ENCODE measurements around the gene HSPB1. TPM values are rescaled to one million over a fixed set of nuclear protein-coding genes. Genes with fewer than 3 reads are reported as not detected.

Gene HSPB1
- total RNA-seq, 1 donor from 2014 or later = 118 TPM

GRCh38 chr7:76352193-76352592 lies 49.7 kb downstream of the HSPB1 start:
- no peak for DNase-seq (ENCODE audit: low spot score, unreplicated experiment)
- no peaks in the 10 kb centered on the region for H3K27me3 Mint-ChIP-seq
- H3K36me3 Mint-ChIP-seq (ENCODE audit: insufficient read depth) = peaks cover 48% of the 10 kb centered on the region

GRCh38 chr7:76353744-76354143 lies 51.3 kb downstream of the HSPB1 start:
- TF ChIP-seq CTCF (IDR thresholded peaks at IDR 0.05; ENCODE audit: unreplicated experiment) = no peak
- Mint-ChIP-seq H3K27ac (no peak overlapping the region), H3K4me1 (ENCODE audit: low read depth) (peaks cover 21% of the 10 kb centered on the region), H3K27me3 (no peaks in the 10 kb centered on the region), H3K36me3 (ENCODE audit: insufficient read depth) (peaks cover 43% of the 10 kb centered on the region), H3K4me3 (ENCODE audit: low read depth) (no peak overlapping the region), H3K9me3 (ENCODE audit: low read depth) (peaks cover 3% of the 10 kb centered on the region)
- DNase-seq (ENCODE audit: low spot score, unreplicated experiment) = no peak

More at GRCh38 chr7:76352193-76352592, 49.7 kb downstream of the HSPB1 start:
- H3K9me3 Mint-ChIP-seq (ENCODE audit: low read depth) = peaks cover 3% of the 10 kb centered on the region
- H3K4me1 Mint-ChIP-seq (ENCODE audit: low read depth) = peaks cover 15% of the 10 kb centered on the region
- no peak overlapping the region for H3K4me3 Mint-ChIP-seq (ENCODE audit: low read depth)
- no peak for TF ChIP-seq CTCF (IDR thresholded peaks at IDR 0.05; ENCODE audit: unreplicated experiment)
- peak overlapping the region; percentile 73 for H3K27ac Mint-ChIP-seq

Other genes starting within 250 kb of the HSPB1 start
- 2.5 and 3.3 TPM in 2 replicates for gene SRRM3, start 100.8 kb upstream of the HSPB1 start, total RNA-seq
- 132 and 136 TPM in 2 replicates for gene YWHAG, start 56.3 kb downstream of the HSPB1 start, total RNA-seq
- gene SSC4D, start 107.0 kb downstream of the HSPB1 start, total RNA-seq = 7.4 and 10.7 TPM in 2 replicates
- not detected in 2 replicates for gene ZP3, start 122.3 kb downstream of the HSPB1 start, total RNA-seq
- gene DTX2, start 159.0 kb downstream of the HSPB1 start, total RNA-seq = 38.2 and 55.6 TPM in 2 replicates
- gene UPK3B, start 207.9 kb downstream of the HSPB1 start, total RNA-seq = 1.7 and 4.7 TPM in 2 replicates
- 0.31 and 0.47 TPM in 2 replicates for gene SPDYE16, start 240.6 kb downstream of the HSPB1 start, total RNA-seq